Measurements from ENCODE around the gene MED12L.
A peak's percentile ranks its signal among the peaks of the same experiment; 100 is the strongest.

MED12L gene

GRCh38 chr3:151439652-151440125 is 354.2 kb downstream of the MED12L start:
- TF ChIP-seq ISL1 (CRISPR knock-in tag; IDR thresholded peaks at IDR 0.05) (no peak), CREB5 (CRISPR knock-in tag; IDR thresholded peaks at IDR 0.05; ENCODE audit: low read depth) (no peak), ZNF565 (CRISPR knock-in tag; conservative IDR thresholded peaks at IDR 0.05; ENCODE audit: low read depth) (no peak)
- peak; percentile 97 for ATAC-seq

- TF ChIP-seq GLIS3 (CRISPR knock-in tag; IDR thresholded peaks at IDR 0.05), result no peak
- TF ChIP-seq OSR1 (CRISPR knock-in tag; IDR thresholded peaks at IDR 0.05), result no peak
- TF ChIP-seq ESRRG (CRISPR knock-in tag; IDR thresholded peaks at IDR 0.05), result no peak
- no peak for TF ChIP-seq PPARA (CRISPR knock-in tag; IDR thresholded peaks at IDR 0.05; ENCODE audit: borderline replicate concordance)
- TF ChIP-seq ZFP30 (CRISPR knock-in tag; IDR thresholded peaks at IDR 0.05), result no peak
- TF ChIP-seq POU6F1 (CRISPR knock-in tag; IDR thresholded peaks at IDR 0.05; ENCODE audit: borderline replicate concordance, low read depth), result no peak
- TF ChIP-seq ISL1 (CRISPR knock-in tag; IDR thresholded peaks at IDR 0.05), result no peak
- TF ChIP-seq CSRNP3 (CRISPR knock-in tag; IDR thresholded peaks at IDR 0.05), result no peak
- no peak for TF ChIP-seq TSHZ2 (CRISPR knock-in tag; IDR thresholded peaks at IDR 0.05)
- no peak for TF ChIP-seq TOX (CRISPR knock-in tag; IDR thresholded peaks at IDR 0.05; ENCODE audit: borderline replicate concordance)
- no peak for TF ChIP-seq ZC3H10 (CRISPR knock-in tag; IDR thresholded peaks at IDR 0.05)
- ATAC-seq, result no peak
Measured at GRCh38 chr3:151440940-151441339, 355.5 kb downstream of the MED12L start.

- no peak for ATAC-seq
- TF ChIP-seq ZNF8 (CRISPR knock-in tag; IDR thresholded peaks at IDR 0.05) (no peak), ZNF565 (CRISPR knock-in tag; conservative IDR thresholded peaks at IDR 0.05; ENCODE audit: low read depth) (no peak), CSRNP3 (CRISPR knock-in tag; IDR thresholded peaks at IDR 0.05) (no peak), GLIS3 (CRISPR knock-in tag; IDR thresholded peaks at IDR 0.05) (no peak), ZNF70 (CRISPR knock-in tag; IDR thresholded peaks at IDR 0.05) (no peak), TCF4 (CRISPR knock-in tag; IDR thresholded peaks at IDR 0.05; ENCODE audit: borderline replicate concordance) (no peak), CREB5 (CRISPR knock-in tag; IDR thresholded peaks at IDR 0.05; ENCODE audit: low read depth) (no peak), TSHZ2 (CRISPR knock-in tag; IDR thresholded peaks at IDR 0.05) (no peak), ZC3H10 (CRISPR knock-in tag; IDR thresholded peaks at IDR 0.05) (no peak), SNAI2 (CRISPR knock-in tag; IDR thresholded peaks at IDR 0.05) (no peak), ISL1 (CRISPR knock-in tag; IDR thresholded peaks at IDR 0.05) (no peak), ZFP30 (CRISPR knock-in tag; IDR thresholded peaks at IDR 0.05) (no peak), POU6F1 (CRISPR knock-in tag; IDR thresholded peaks at IDR 0.05; ENCODE audit: borderline replicate concordance, low read depth) (no peak), OSR1 (CRISPR knock-in tag; IDR thresholded peaks at IDR 0.05) (no peak), CSDC2 (CRISPR knock-in tag; IDR thresholded peaks at IDR 0.05) (no peak), PPARA (CRISPR knock-in tag; IDR thresholded peaks at IDR 0.05; ENCODE audit: borderline replicate concordance) (no peak), RARB (CRISPR knock-in tag; IDR thresholded peaks at IDR 0.05) (no peak)
Measured at GRCh38 chr3:151443583-151443982, 358.1 kb downstream of the MED12L start.
